GM13977 (cell line): Measurements from ENCODE around the gene GRXCR2.

Experiments
- DNase-seq: peaks from one replicate; pipeline ENCODE4 v3.0.0; 2012; ENCODE audit warnings: low spot score
- in situ Hi-C: fragments of 300-500 bp; cut with MboI; formaldehyde crosslinking; loops from one replicate; pipeline ENCODE4 v1.12.0; 2022; ENCODE audit warnings: low sequenced_read_pairs, low pct_unique_long_range_greater_than_20kb, mixed read lengths, inconsistent platforms; ENCODE audit not compliant: unreplicated experiment
- TF ChIP-seq, protein P1 (sequence below): IDR thresholded peaks from 2 replicates; pipeline ENCODE4 v1.5.1; 2012; ENCODE audit warnings: mild to moderate bottlenecking, control low read depth; ENCODE audit not compliant: insufficient read depth; ENCODE audit errors: extremely low read depth, missing control alignments

Gene GRXCR2

DNA sequence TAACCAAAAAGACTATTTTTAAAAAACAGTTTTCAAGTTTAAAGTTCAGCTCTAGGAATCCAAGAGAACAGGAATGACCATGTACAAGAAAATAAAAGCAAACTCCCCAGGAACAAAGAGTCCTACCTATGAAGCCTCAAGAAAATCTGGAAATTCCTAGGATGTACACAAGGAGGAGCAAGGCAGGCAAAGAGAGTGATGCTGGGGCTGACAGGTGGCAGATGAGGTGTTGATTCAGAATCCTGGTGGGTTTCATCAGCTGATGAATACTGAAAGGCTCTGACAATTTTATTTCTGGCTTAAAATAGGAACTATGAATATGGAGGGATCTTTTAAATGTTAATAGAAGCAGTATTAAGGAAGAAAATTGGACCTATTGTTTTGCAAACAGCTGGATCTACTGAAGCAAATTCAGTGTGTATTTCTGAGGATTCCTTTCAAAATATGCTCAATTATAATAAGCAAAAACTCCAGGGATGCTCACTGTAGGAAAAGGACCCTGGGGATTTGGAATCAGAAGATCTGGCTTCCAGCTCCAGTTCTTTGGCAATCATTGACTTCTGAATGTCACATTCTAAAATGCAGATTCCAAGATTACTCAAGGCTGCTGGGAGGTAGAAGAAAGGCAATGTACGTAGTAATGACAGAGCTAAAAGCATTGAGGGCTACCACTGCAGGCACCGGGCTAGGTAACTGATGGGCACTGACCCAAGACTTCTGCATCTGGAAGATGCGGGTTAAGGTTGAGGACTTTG is 35.6 kb upstream of the GRXCR2 start:
- DNase-seq, result no peak
- TF ChIP-seq, protein P1, sequence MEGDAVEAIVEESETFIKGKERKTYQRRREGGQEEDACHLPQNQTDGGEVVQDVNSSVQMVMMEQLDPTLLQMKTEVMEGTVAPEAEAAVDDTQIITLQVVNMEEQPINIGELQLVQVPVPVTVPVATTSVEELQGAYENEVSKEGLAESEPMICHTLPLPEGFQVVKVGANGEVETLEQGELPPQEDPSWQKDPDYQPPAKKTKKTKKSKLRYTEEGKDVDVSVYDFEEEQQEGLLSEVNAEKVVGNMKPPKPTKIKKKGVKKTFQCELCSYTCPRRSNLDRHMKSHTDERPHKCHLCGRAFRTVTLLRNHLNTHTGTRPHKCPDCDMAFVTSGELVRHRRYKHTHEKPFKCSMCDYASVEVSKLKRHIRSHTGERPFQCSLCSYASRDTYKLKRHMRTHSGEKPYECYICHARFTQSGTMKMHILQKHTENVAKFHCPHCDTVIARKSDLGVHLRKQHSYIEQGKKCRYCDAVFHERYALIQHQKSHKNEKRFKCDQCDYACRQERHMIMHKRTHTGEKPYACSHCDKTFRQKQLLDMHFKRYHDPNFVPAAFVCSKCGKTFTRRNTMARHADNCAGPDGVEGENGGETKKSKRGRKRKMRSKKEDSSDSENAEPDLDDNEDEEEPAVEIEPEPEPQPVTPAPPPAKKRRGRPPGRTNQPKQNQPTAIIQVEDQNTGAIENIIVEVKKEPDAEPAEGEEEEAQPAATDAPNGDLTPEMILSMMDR, result no peak
- in situ Hi-C loops, result no loop called here

DNA sequence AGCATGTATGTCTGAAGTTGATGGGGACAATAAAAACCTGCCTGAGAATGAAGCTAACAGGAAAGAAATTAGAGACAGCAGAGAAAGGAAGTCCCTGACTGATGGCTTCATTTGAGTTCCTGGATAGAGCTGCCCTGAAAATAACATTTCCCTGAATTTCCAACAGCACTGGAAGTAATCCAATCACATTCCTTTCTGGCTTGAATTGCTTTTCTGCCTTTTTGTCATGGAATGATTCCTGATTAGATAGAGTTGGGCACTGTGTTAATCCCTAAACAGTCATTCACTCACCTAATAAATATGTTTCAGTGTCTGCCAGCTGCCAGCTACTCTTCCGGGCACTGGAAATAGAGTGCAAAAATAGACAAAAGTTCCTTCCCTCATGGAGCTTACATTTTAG is 33.6 kb upstream of the GRXCR2 start:
- TF ChIP-seq, protein P1, result no peak
- DNase-seq, result no peak
- in situ Hi-C loops, result no loop called here

DNA sequence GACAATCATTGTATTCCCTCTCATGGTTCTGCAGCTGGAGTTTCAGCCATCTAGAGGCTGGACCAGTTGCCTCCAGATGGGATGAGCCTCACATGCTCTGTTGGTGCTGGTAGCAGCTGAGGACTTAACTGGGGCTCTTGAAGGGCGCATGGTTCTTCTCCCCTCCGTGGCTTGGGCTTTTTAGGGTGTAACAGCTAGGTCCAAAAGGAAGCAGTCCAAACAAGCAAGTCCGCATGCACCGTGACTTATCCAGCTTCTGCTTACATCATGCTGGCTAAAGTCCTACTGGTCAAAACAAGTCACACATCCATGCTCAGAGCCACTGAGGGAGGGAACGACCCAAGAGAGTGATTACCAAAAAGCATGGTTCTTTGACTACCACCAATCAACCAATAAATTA is 31.9 kb upstream of the GRXCR2 start:
- in situ Hi-C loops, result no loop called here
- DNase-seq, result no peak
- TF ChIP-seq, protein P1, result no peak

DNA sequence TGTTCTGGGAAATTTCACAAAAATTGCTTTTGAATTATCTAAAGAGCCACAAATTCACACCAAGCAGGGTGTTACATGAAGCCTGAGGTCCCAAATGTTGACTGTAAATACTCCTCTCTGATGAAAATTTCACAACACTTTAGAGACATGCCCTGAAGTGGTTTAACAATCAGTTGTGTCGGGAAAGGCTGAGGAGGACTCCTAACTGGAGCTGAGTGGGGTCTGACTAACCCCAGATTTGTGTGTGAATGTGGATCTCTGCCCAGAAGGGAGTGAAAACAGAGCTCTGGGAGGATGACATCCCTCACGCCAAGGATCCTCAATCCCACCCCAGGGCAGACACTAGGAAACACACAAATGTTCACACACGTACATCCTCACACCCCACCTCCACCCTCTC is 31.1 kb upstream of the GRXCR2 start:
- DNase-seq, result no peak

DNA sequence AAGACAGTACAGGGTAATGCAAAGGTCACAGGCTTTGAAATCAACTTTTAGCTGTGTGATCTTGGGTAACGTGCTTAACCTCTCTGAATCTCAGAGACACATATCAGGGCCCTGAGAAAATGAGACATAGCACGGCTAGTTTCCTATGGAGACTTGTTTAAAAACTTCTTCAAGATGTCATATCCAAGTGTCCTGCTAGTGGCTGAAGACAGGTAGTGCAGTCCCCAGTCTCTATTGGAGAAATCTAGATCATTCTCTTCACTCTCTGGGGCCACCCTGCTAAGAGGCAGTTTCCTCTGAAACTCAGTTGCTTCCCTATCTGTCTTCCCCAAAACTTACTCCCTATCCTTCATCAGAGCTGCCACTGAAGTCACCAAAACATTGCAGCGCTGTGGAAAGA is 30.3 kb upstream of the GRXCR2 start:
- DNase-seq, result no peak
- TF ChIP-seq, protein P1, result peak; percentile 4
- in situ Hi-C loops, result no loop called here

More for the DNA sequence above, 31.1 kb upstream of the GRXCR2 start:
- in situ Hi-C loops, result no loop called here
- TF ChIP-seq, protein P1, result no peak

DNA sequence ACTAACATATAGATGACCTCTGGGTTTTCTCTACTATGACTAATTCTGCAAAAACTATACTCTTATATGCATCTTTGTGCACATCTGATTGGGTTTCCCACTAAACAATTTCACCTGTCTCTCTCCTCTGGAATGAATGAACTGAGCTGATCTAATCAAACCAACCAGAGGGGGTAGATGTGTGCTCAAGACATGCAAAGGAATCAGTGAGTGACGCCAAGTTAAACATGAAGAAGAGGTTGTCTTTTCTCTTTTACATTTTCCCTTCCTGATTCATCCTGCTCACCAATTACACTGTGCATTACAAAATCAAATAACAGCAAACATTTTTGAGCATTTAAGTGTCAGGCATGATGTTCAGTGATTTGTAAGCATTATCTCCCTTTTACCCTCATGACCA is 29.6 kb upstream of the GRXCR2 start:
- TF ChIP-seq, protein P1, result no peak
- in situ Hi-C loops, result no loop called here
- DNase-seq, result no peak
